ENCODE results near the gene DOCK9.

DNA sequence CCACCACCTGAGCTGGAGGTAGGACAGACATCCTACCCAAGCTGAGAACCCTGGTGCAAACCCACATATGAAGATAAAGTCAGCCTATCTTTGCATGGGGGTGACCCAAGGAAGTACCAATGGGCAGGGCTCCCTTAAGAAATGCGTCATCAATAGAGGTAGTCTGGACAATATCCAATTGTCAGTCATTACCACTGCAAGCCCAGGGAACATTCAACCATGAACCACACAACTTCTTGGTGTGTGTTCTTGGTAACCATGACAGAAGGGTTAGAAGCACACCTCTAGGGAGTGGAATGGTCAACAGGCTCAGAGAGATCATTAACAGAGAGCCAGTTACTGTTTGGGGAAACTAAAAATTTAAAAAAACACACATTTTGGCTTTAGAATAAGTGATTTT lies 34.7 kb upstream of the DOCK9 start:
- TF ChIP-seq EP300 (IDR thresholded peaks at IDR 0.05) = no peak
- TF ChIP-seq, protein P1, sequence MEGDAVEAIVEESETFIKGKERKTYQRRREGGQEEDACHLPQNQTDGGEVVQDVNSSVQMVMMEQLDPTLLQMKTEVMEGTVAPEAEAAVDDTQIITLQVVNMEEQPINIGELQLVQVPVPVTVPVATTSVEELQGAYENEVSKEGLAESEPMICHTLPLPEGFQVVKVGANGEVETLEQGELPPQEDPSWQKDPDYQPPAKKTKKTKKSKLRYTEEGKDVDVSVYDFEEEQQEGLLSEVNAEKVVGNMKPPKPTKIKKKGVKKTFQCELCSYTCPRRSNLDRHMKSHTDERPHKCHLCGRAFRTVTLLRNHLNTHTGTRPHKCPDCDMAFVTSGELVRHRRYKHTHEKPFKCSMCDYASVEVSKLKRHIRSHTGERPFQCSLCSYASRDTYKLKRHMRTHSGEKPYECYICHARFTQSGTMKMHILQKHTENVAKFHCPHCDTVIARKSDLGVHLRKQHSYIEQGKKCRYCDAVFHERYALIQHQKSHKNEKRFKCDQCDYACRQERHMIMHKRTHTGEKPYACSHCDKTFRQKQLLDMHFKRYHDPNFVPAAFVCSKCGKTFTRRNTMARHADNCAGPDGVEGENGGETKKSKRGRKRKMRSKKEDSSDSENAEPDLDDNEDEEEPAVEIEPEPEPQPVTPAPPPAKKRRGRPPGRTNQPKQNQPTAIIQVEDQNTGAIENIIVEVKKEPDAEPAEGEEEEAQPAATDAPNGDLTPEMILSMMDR (IDR thresholded peaks at IDR 0.05) = no peak

All from ovary (tissue), 3 donors.